Measurements from ENCODE around the gene EGFR. TPM values are rescaled to one million over a fixed set of nuclear protein-coding genes. Genes with fewer than 3 reads are reported as not detected.

Gene EGFR
- total RNA-seq, 2 donors from 2014 or later: 54.8 to 56.7 TPM

GRCh38 chr7:55071411-55072175 lies 52.8 kb downstream of the EGFR start:
- Histone ChIP-seq H3K36me3 (no peaks in the 10 kb centered on the region), H3K4me3 (no peak overlapping the region), H3K9me3 (no peaks in the 10 kb centered on the region), H3K27ac (peak overlapping the region in 1 of 2 donors; percentile 76), H3K27me3 (replicated peaks; ENCODE audit: insufficient read depth) (no peaks in the 10 kb centered on the region), H3K4me1 (ENCODE audit: control insufficient read depth in 1 of 2, low read depth in 2 of 2) (peaks cover 41 to 58% of the 10 kb centered on the region in 2 donors)
- TF ChIP-seq, protein P1, sequence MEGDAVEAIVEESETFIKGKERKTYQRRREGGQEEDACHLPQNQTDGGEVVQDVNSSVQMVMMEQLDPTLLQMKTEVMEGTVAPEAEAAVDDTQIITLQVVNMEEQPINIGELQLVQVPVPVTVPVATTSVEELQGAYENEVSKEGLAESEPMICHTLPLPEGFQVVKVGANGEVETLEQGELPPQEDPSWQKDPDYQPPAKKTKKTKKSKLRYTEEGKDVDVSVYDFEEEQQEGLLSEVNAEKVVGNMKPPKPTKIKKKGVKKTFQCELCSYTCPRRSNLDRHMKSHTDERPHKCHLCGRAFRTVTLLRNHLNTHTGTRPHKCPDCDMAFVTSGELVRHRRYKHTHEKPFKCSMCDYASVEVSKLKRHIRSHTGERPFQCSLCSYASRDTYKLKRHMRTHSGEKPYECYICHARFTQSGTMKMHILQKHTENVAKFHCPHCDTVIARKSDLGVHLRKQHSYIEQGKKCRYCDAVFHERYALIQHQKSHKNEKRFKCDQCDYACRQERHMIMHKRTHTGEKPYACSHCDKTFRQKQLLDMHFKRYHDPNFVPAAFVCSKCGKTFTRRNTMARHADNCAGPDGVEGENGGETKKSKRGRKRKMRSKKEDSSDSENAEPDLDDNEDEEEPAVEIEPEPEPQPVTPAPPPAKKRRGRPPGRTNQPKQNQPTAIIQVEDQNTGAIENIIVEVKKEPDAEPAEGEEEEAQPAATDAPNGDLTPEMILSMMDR (IDR thresholded peaks at IDR 0.05): no peak
- ATAC-seq (ENCODE audit: insufficient number of reproducible peaks, low FRiP score, low read depth): no peak
- no peak for DNase-seq (ENCODE audit: low spot score)

DNA sequence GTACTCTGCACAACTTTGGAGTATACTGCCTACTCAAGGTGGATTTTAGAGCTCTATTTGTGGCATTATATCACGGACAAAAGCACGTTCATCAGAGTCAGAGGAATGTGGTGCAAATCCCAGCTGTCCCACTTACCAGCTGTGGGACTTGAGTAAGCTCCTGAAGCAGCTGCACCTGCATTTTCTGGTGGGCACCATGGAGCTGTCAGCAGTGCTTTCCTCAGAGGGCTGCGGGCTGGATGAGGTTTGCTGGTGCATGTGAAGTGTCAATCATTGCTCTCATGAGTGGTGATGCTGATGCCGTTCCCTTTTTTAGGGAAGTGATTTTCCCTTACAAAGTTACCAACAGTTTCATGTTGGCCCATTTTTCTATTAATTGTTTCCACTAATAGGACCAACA lies 53.4 kb downstream of the EGFR start:
- ATAC-seq (ENCODE audit: insufficient number of reproducible peaks, low FRiP score, low read depth) (no peak), DNase-seq (ENCODE audit: low spot score) (no peak)
- Histone ChIP-seq H3K36me3 (no peaks in the 10 kb centered on the region), H3K27me3 (replicated peaks; ENCODE audit: insufficient read depth) (no peaks in the 10 kb centered on the region), H3K4me1 (ENCODE audit: control insufficient read depth in 1 of 2, low read depth in 2 of 2) (peaks cover 36 to 56% of the 10 kb centered on the region in 2 donors), H3K4me3 (no peak overlapping the region), H3K27ac (peak overlapping the region in 1 of 2 donors; percentile 76), H3K9me3 (no peaks in the 10 kb centered on the region)
- TF ChIP-seq, protein P1 (IDR thresholded peaks at IDR 0.05): no peak

DNA sequence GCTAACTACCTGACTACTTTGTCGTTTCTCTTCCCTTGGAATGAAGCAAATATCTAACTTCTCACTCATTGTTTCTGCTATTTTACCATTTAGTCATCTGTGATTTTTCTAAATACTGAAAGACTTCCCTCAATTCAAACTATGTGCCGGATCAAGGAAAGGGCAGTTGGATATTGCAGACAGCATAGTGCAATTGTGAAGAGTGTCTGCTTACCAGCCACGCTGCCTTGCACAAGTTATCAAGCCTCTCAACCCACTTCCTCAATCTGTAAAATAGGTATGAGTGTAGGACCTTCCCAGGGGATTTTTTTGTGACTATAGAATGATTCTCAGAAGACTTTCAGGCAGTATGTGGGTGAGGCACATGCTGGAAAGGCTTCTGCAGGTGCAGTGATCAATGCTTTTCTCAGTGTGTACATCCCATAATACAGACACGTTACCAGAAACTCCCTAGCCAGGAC lies 54.3 kb downstream of the EGFR start:
- Histone ChIP-seq H3K4me1 (ENCODE audit: control insufficient read depth in 1 of 2, low read depth in 2 of 2) (peaks cover 36 to 55% of the 10 kb centered on the region in 2 donors), H3K9me3 (no peaks in the 10 kb centered on the region), H3K4me3 (no peak overlapping the region), H3K27ac (peak overlapping the region in 1 of 2 donors; percentile 76), H3K36me3 (no peaks in the 10 kb centered on the region), H3K27me3 (replicated peaks; ENCODE audit: insufficient read depth) (no peaks in the 10 kb centered on the region)
- TF ChIP-seq, protein P1 (IDR thresholded peaks at IDR 0.05): no peak
- DNase-seq (ENCODE audit: low spot score): no peak
- no peak for ATAC-seq (ENCODE audit: insufficient number of reproducible peaks, low FRiP score, low read depth)

GRCh38 chr7:55073976-55074528 lies 55.2 kb downstream of the EGFR start:
- DNase-seq (ENCODE audit: low spot score): no peak
- no peak for ATAC-seq (ENCODE audit: insufficient number of reproducible peaks, low FRiP score, low read depth)
- H3K27ac ChIP-seq: peak overlapping the region; percentile 61 to 76
- no peaks in the 10 kb centered on the region for H3K27me3 ChIP-seq (replicated peaks; ENCODE audit: insufficient read depth)
- TF ChIP-seq, protein P1 (IDR thresholded peaks at IDR 0.05): no peak
- no peaks in the 10 kb centered on the region for H3K36me3 ChIP-seq
- peaks cover 36 to 55% of the 10 kb centered on the region in 2 donors for H3K4me1 ChIP-seq (ENCODE audit: control insufficient read depth in 1 of 2, low read depth in 2 of 2)
- no peaks in the 10 kb centered on the region for H3K9me3 ChIP-seq
- peak overlapping the region; percentile 31 for H3K4me3 ChIP-seq

DNA sequence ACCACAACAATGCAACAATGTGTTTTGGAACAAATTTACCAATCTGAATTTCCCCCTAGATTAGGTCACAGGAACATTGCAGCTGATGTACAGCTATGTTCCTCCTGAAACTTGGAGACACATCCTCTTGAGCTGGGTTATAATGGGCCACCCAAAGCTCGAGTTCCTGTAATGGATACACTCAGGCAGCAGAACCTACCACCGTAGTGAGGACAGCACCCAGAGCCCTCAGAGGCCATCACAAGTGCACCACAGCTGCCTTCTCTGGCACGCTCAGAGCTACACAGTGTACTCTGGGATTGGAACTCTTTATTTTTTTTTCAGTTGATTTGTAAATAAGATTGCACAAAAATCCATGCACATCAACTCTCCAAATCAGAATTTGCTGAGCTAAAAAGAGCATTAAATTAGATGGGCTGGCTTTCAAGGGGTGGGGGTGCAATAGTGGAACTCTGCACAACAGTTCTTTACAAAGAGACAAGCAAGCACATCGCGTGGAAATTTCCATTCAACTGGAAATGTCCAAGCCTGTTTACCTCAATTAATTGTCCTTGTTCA lies 56.7 kb downstream of the EGFR start:
- TF ChIP-seq, protein P1 (IDR thresholded peaks at IDR 0.05): no peak
- H3K9me3 ChIP-seq: no peaks in the 10 kb centered on the region
- peak overlapping the region; percentile 60 to 76 for H3K27ac ChIP-seq
- H3K4me1 ChIP-seq (ENCODE audit: control insufficient read depth in 1 of 2, low read depth in 2 of 2): peaks cover 40 to 55% of the 10 kb centered on the region in 2 donors
- DNase-seq (ENCODE audit: low spot score): no peak
- H3K4me3 ChIP-seq: no peak overlapping the region
- no peaks in the 10 kb centered on the region for H3K36me3 ChIP-seq
- no peaks in the 10 kb centered on the region for H3K27me3 ChIP-seq (replicated peaks; ENCODE audit: insufficient read depth)
- ATAC-seq (ENCODE audit: insufficient number of reproducible peaks, low FRiP score, low read depth): peak; percentile 62

Data from thoracic aorta (tissue), 2 donors.